Measurements from ENCODE around the gene ADGRA3. TPM values are rescaled to one million over a fixed set of nuclear protein-coding genes. Genes with fewer than 3 reads are reported as not detected.

ADGRA3 gene
- total and polyA plus RNA-seq, 2 donors (not counting 3 experiments of a cell fraction or from before 2014, with no cell fraction given) = 17.2 to 36.2 TPM

DNA sequence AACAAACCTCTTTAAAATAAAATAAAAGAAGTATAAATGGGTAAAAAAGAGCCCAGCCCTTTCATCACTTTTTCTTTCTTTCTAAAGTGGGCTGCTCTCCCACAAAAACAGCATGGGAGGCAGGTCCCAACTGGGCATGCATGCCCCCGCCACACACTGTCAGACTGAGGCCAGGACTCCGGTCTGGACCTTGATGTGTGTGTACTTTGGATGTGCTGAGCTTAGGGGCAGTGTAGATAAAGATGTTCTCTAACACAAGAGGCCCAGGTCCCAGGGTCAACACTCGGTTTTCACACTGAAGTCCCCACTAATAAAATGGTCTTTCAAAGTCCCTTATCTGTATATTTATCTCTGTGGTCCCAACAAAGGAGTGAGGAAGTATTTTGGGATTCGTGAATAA is 44.4 kb downstream of the ADGRA3 start:
- Histone ChIP-seq H3K9ac (replicated peaks; ENCODE audit: extremely low read depth, insufficient read depth, low read length) (no peak overlapping the region), H3K27ac (ENCODE audit: insufficient read depth, low read depth, low read length) (no peak overlapping the region), H3K4me2 (ENCODE audit: insufficient read depth, low read length) (no peak overlapping the region), H4K20me1 (replicated peaks; ENCODE audit: control insufficient read depth, extremely low read depth, insufficient read depth, low read length) (no peaks in the 10 kb centered on the region), H3K9me3 (replicated peaks; ENCODE audit: control insufficient read depth, insufficient read depth, low read length) (no peaks in the 10 kb centered on the region), H3K9me1 (replicated peaks; ENCODE audit: control insufficient read depth, extremely low read depth, insufficient read depth, low read length) (no peaks in the 10 kb centered on the region), H3K27me3 (ENCODE audit: control insufficient read depth in 2 of 2, insufficient read depth in 2 of 2, low read length in 2 of 2) (no peaks in the 10 kb centered on the region), H3K4me1 (ENCODE audit: control insufficient read depth, extremely low read depth, insufficient read depth, low read length) (peaks cover 14% of the 10 kb centered on the region), H3K4me3 (replicated peaks in 1 of 3; ENCODE audit: insufficient read depth in 1 of 3, low read depth in 1 of 3, low read length in 3 of 3) (no peak overlapping the region), H2AFZ (ENCODE audit: low read depth, low read length) (no peak overlapping the region), H3K79me2 (ENCODE audit: control insufficient read depth, insufficient read depth, low read length) (peaks cover 13% of the 10 kb centered on the region), H3K36me3 (ENCODE audit: control insufficient read depth in 2 of 2, extremely low read depth in 1 of 2, insufficient read depth in 2 of 2, low read length in 2 of 2) (no peaks in the 10 kb centered on the region)
- dilution Hi-C loops (cut with MboI; ENCODE audit: extremely low pct_ligation_motif_present, low sequenced_read_pairs) (no loop called here), intact Hi-C loops (cut with micrococcal nuclease) (no loop called here)
- BruUV-seq (replicated peaks) = no TSS peak
- ChIA-PET POLR2A (no interaction called here), CTCF (interaction anchor here (1.4 kb wide), 1 partner anchor 11 kb away, joined by 3 read pairs; no protein-coding TSS in a partner anchor)
- DNase-seq (ENCODE audit: low read depth, low spot score) (no peak), FAIRE-seq (no peak)
- TF ChIP-seq GATA2 (IDR thresholded peaks at IDR 0.05; ENCODE audit: insufficient read depth, insufficient read length, low read depth, low read length) = no peak

DNA sequence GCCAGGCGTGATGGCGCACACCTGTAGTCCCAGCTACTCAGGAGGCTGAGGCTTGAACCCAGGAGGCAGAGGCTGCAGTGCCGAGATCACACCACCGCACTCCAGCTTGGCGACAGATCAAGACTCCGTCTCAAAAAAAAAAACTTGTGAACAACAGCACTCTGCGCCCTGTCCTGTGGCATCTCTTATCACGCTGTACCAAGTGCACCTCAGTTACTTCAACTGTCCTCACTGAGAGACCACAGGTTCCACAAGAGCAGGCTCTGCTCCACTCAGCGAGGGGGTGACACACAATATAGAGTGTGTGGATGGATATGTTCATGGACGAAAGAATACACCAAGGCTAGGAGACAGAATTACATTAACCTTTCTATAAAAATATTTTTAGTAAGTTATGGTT is 49.3 kb downstream of the ADGRA3 start:
- no peak overlapping the region for H3K9ac ChIP-seq (replicated peaks; ENCODE audit: extremely low read depth, insufficient read depth, low read length)
- no peak overlapping the region for H3K4me2 ChIP-seq (ENCODE audit: insufficient read depth, low read length)
- H2AFZ ChIP-seq (ENCODE audit: low read depth, low read length) = no peak overlapping the region
- no peaks in the 10 kb centered on the region for H3K79me2 ChIP-seq (ENCODE audit: control insufficient read depth, insufficient read depth, low read length)
- ChIA-PET CTCF (no interaction called here), POLR2A (no interaction called here)
- intact Hi-C loops (cut with micrococcal nuclease) (no loop called here), dilution Hi-C loops (cut with MboI; ENCODE audit: extremely low pct_ligation_motif_present, low sequenced_read_pairs) (no loop called here)
- H4K20me1 ChIP-seq (replicated peaks; ENCODE audit: control insufficient read depth, extremely low read depth, insufficient read depth, low read length) = no peaks in the 10 kb centered on the region
- H3K4me3 ChIP-seq (replicated peaks in 1 of 3; ENCODE audit: insufficient read depth in 1 of 3, low read depth in 1 of 3, low read length in 3 of 3) = no peak overlapping the region
- no peaks in the 10 kb centered on the region for H3K36me3 ChIP-seq (ENCODE audit: control insufficient read depth in 2 of 2, extremely low read depth in 1 of 2, insufficient read depth in 2 of 2, low read length in 2 of 2)
- BruUV-seq (replicated peaks) = no TSS peak
- no peak overlapping the region for H3K27ac ChIP-seq (ENCODE audit: insufficient read depth, low read depth, low read length)
- TF ChIP-seq POLR2AphosphoS5 (IDR thresholded peaks at IDR 0.05; ENCODE audit: insufficient read depth, low read depth, low read length) (no peak), POLR2A (IDR thresholded peaks at IDR 0.05; ENCODE audit: low read depth, low read length) (no peak), MYC (IDR thresholded peaks at IDR 0.05; ENCODE audit: low read depth, low read length) (no peak), EZH2 (IDR thresholded peaks at IDR 0.05; ENCODE audit: borderline replicate concordance, low read depth, low read length, severe bottlenecking) (no peak)
- TF ChIP-seq, protein P1, sequence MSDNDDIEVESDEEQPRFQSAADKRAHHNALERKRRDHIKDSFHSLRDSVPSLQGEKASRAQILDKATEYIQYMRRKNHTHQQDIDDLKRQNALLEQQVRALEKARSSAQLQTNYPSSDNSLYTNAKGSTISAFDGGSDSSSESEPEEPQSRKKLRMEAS (IDR thresholded peaks at IDR 0.05; ENCODE audit: insufficient read depth, insufficient read length) = no peak
- no peaks in the 10 kb centered on the region for H3K4me1 ChIP-seq (ENCODE audit: control insufficient read depth, extremely low read depth, insufficient read depth, low read length)
- DNase-seq (ENCODE audit: low read depth, low spot score) (no peak), FAIRE-seq (no peak)
- H3K27me3 ChIP-seq (ENCODE audit: control insufficient read depth in 2 of 2, insufficient read depth in 2 of 2, low read length in 2 of 2) = no peaks in the 10 kb centered on the region
- H3K9me1 ChIP-seq (replicated peaks; ENCODE audit: control insufficient read depth, extremely low read depth, insufficient read depth, low read length) = no peaks in the 10 kb centered on the region
- H3K9me3 ChIP-seq (replicated peaks; ENCODE audit: control insufficient read depth, insufficient read depth, low read length) = no peaks in the 10 kb centered on the region

Measured in endothelial cell of umbilical vein (primary cell).